GM12878 (cell line): Measurements from ENCODE around the gene NID1. TPM values are rescaled to one million over a fixed set of nuclear protein-coding genes. Genes with fewer than 3 reads are reported as not detected.
"Not testable (repeated sequence)": the region's sequence is repeated elsewhere in the genome, so short reads cannot be mapped to it uniquely, and the experiment has no call there.

Experiments used
- ATAC-seq: fragments of 200-7000 bp; cut with Tn5 transposase; 3 replicates; pipeline ENCODE4 v1.9.1; 2020; ENCODE audit warnings: mild to moderate bottlenecking, moderate library complexity
- BruUV-seq: library from RNA; stranded (reverse); fragments of 400-500 nt; replicated peaks from 2 replicates; lab custom pipeline; 2021; lab: Mats Ljungman, UMichigan
- CTCF ChIA-PET: fragments of 300-600 bp; sonication (Branson Sonifier 250); formaldehyde crosslinking; extraction: SDS; loops from one replicate; lab custom pipeline; 2021; ENCODE audit warnings: inconsistent platforms; lab: Yijun Ruan, JAX
- POLR2A ChIA-PET: fragments of 350-600 bp; formaldehyde crosslinking; extraction: SDS; loops from one replicate; lab custom pipeline; 2021; ENCODE audit warnings: inconsistent platforms; lab: Charles Lee
- RAD21 ChIA-PET: fragments of 300-600 bp; sonication (Branson Sonifier 250); formaldehyde crosslinking; loops from one replicate; lab custom pipeline; 2023; ENCODE audit warnings: antibody characterized with exemption; ENCODE audit not compliant: unreplicated experiment; lab: Charles Lee
- SMC1A ChIA-PET: fragments of 300-600 bp; sonication (Branson Sonifier 250); formaldehyde crosslinking; loops from one replicate; lab custom pipeline; 2023; ENCODE audit not compliant: unreplicated experiment, uncharacterized antibody; lab: Charles Lee
- DNase-seq: peaks from one replicate; pipeline ENCODE4 v3.0.0-alpha.2; 2011; ENCODE audit warnings: low read depth, low spot score
- FAIRE-seq: peaks from 3 replicates; lab custom pipeline; 2011; peaks lifted over from hg19 to GRCh38; lab: Jason Lieb, UNC
- H2AFZ ChIP-seq: 2 replicates; pipeline ENCODE4 v1.6.0; 2011; ENCODE audit warnings: low read depth, low read length, control low read depth; ENCODE audit not compliant: control insufficient read depth
- H3K27ac ChIP-seq: 2 replicates; pipeline ENCODE4 v1.5.1; 2011; ENCODE audit warnings: control low read depth; ENCODE audit not compliant: control insufficient read depth, insufficient read depth
- H3K27me3 ChIP-seq, 2 experiments: replicated peaks in 1 of 2; 2 replicates each; pipeline versions ENCODE4 v1.6.0 to v1.6.1; 2011; ENCODE audit warnings: low read length in 1 of 2; ENCODE audit not compliant: control insufficient read depth in 2 of 2, insufficient read depth in 2 of 2
- H3K36me3 ChIP-seq, 2 experiments: 2 replicates each; pipeline ENCODE4 v1.5.1; 2011; ENCODE audit warnings: low read length in 1 of 2; ENCODE audit not compliant: control insufficient read depth in 2 of 2, insufficient read depth in 2 of 2
- H3K4me1 ChIP-seq: 2 replicates; pipeline ENCODE4 v1.6.1; 2011; ENCODE audit warnings: mild to moderate bottlenecking, low read length, moderate library complexity, mixed read lengths; ENCODE audit not compliant: control insufficient read depth, insufficient read depth
- H3K4me2 ChIP-seq: 2 replicates; pipeline ENCODE4 v1.6.0; 2011; ENCODE audit warnings: control low read depth; ENCODE audit not compliant: control insufficient read depth, insufficient read depth
- H3K4me3 ChIP-seq: fragments of 200-600 bp; sonication (generic); 2 replicates; pipeline ENCODE4 v1.5.1; 2016
- H3K79me2 ChIP-seq: 2 replicates; pipeline ENCODE4 v1.6.0; 2011; ENCODE audit warnings: low read length; ENCODE audit not compliant: control insufficient read depth, insufficient read depth
- H3K9ac ChIP-seq: 2 replicates; pipeline ENCODE4 v1.8.0; 2011; ENCODE audit warnings: low read length, control low read depth, mixed read lengths; ENCODE audit not compliant: control insufficient read depth, insufficient read depth
- H3K9me3 ChIP-seq: replicated peaks from 3 replicates; pipeline ENCODE4 v1.5.1; 2011; ENCODE audit warnings: mild to moderate bottlenecking, low read length; ENCODE audit not compliant: control insufficient read depth, insufficient read depth
- H4K20me1 ChIP-seq: 2 replicates; pipeline ENCODE4 v1.6.0; 2011; ENCODE audit not compliant: control insufficient read depth, insufficient read depth
- CBFB ChIP-seq: IDR thresholded peaks from 2 replicates; pipeline ENCODE4 v1.6.1; 2016; ENCODE audit warnings: antibody characterized with exemption, low read depth
- FOXK2 ChIP-seq: fragments of 450-650 bp; IDR thresholded peaks from 2 replicates; pipeline ENCODE4 v1.6.1; 2017; ENCODE audit warnings: mild to moderate bottlenecking, moderate library complexity
- HCFC1 ChIP-seq: fragments of 150-350 bp; IDR thresholded peaks from 2 replicates; pipeline ENCODE4 v1.6.1; 2014; ENCODE audit warnings: low read length
- JUND ChIP-seq: IDR thresholded peaks from 2 replicates; pipeline ENCODE4 v1.6.1; 2012; ENCODE audit warnings: low read depth, mild to moderate bottlenecking, low read length, improper control_type of control experiment, moderate library complexity
- MEF2B ChIP-seq: fragments of 450-650 bp; IDR thresholded peaks from 2 replicates; pipeline ENCODE4 v1.6.1; 2018; ENCODE audit warnings: mild to moderate bottlenecking, moderate library complexity; ENCODE audit not compliant: partially characterized antibody, poor library complexity, severe bottlenecking
- NFXL1 ChIP-seq: fragments of 450-650 bp; IDR thresholded peaks from 2 replicates; pipeline ENCODE4 v1.6.1; 2017; ENCODE audit warnings: antibody characterized with exemption, mild to moderate bottlenecking, borderline replicate concordance
- RELA ChIP-seq: fragments of 450-650 bp; IDR thresholded peaks from 2 replicates; pipeline ENCODE4 v1.8.0; 2014; ENCODE audit warnings: borderline replicate concordance; ENCODE audit not compliant: partially characterized antibody
- WGBS: methylation state at CpG from one replicate; pipeline ENCODE4 v1.1.6; 2016; ENCODE audit warnings: low lambda C conversion rate; ENCODE audit not compliant: insufficient replicate concordance, insufficient coverage; ENCODE audit errors: missing lambda C conversion rate; 5-methylcytosine and 5-hydroxymethylcytosine counted together
- in situ Hi-C: fragments of 300-500 bp; cut with MboI; formaldehyde crosslinking; loops from 9 replicates; pipeline ENCODE4 v1.14.3; 2018; ENCODE audit warnings: mixed read lengths
- intact Hi-C: fragments of 100-400 bp; cut with micrococcal nuclease; formaldehyde crosslinking; loops from one replicate; pipeline ENCODE4 v1.14.2; 2022; ENCODE audit not compliant: unreplicated experiment
- polyA plus RNA-seq, 11 experiments: library from polyadenylated mRNA; depleted of rRNA in 4 of 11; unstranded in 6 of 11; stranded (reverse) in 5 of 11; fragments of >200 nt; fragmentation: Nextera tagmentation in 4 of 11; fragmentation: Illumina TruSeq in 1 of 11; extraction: Ambion mirVana in 4 of 11; extraction: Trizol in 1 of 11; gene quantifications; 1 replicate in 1 of 11; 2 replicates in 10 of 11; pipeline versions ENCODE4 v1.2.1 to v1.2.3, GENCODE V29; 2011 to 2016; ENCODE audit warnings: inconsistent platforms in 2 of 11, missing spikeins in 2 of 11, low read depth in 1 of 11
- total RNA-seq, 4 experiments: library from RNA; depleted of rRNA in 3 of 4; stranded (reverse); fragments of >200 nt in 3 of 4; fragmentation: Illumina TruSeq in 1 of 4; extraction: Trizol in 1 of 4; gene quantifications; 2 replicates each; pipeline versions ENCODE4 v1.2.1 to v1.2.3, GENCODE V29; 2013 to 2021
- TF ChIP-seq, protein P1 (sequence below): fragments of 450-650 bp; IDR thresholded peaks from 2 replicates; pipeline ENCODE4 v1.6.1; 2017; ENCODE audit warnings: mild to moderate bottlenecking
- TF ChIP-seq, protein P2 (sequence below): IDR thresholded peaks from 2 replicates; pipeline ENCODE4 v1.6.1; 2012; ENCODE audit warnings: improper control_type of control experiment, low read depth, low read length; ENCODE audit not compliant: insufficient replicate concordance

The NID1 gene
- total and polyA plus RNA-seq, 10 of the 15 experiments (the other 5 are each of a cell fraction or from before 2014, with no cell fraction given): 4.2 to 25.7 (median 11.3) TPM

DNA sequence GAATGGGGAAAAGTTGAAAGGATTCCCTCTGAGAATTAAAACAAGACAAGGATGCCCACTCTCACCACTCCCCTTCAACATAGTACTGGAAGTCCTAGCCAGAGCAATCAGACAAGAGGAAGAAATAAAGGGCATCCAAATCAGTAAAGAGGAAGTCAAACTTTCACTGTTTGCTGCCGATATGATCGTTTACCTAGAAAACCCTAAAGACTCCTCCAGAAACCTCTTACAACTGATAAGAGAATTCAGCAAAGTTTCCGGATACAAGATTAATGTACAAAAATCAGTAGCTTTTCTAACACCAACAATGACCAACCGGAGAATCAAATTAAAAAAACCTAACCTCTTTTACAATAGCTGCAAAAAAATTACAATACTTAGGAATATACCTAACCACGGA lies 98.8 kb downstream of the NID1 start:
- H4K20me1 ChIP-seq, H3K4me2 ChIP-seq, H3K27me3 ChIP-seq, H3K9ac ChIP-seq, H3K4me1 ChIP-seq, FAIRE-seq, BruUV-seq, H3K9me3 ChIP-seq, H3K79me2 ChIP-seq, H3K4me3 ChIP-seq, DNase-seq, POLR2A ChIA-PET, H3K36me3 ChIP-seq, H3K27ac ChIP-seq, ATAC-seq, RAD21 ChIA-PET, in situ Hi-C loops, H2AFZ ChIP-seq, intact Hi-C loops: not testable (repeated sequence)
- SMC1A ChIA-PET: interaction anchor here (1.3 to 1.7 kb wide), 3 partner anchors 11 to 92 kb away, joined by 3 read pairs; no protein-coding TSS in a partner anchor
- CTCF ChIA-PET: interaction anchor here (1.4 kb wide), 1 partner anchor 9 kb away, joined by 3 read pairs; no protein-coding TSS in a partner anchor
- WGBS: 64% methylated on average over 5 of the region's 5 CpGs

DNA sequence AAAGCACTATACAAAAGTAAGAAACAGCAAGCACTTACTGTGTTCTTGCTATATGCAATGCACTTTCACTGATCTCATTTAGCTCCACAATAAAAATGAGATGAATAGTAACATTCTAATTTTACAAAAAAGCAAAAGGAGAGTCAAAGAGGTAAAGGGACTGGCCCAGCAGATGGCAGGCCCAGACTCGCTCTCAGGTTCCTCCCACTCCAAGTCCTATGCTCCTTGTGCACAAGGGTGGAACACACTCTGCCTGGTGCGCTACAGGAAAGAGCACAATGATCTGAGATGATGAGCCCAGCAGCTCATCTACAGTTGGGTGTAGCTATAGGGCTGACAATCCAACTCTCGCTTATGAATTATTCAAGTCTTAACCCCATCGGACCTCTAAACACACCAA lies 104.1 kb downstream of the NID1 start:
- H3K27ac ChIP-seq: no peak overlapping the region
- intact Hi-C loops: no loop called here
- SMC1A ChIA-PET: interaction anchor here (0.7 to 13.9 kb wide), 4 partner anchors 11 to 473 kb away, joined by 3 to 131 read pairs (median 4); no protein-coding TSS in a partner anchor
- TF ChIP-seq MEF2B (no peak), RELA (no peak), FOXK2 (no peak), HCFC1 (no peak), NFXL1 (no peak), JUND (no peak), CBFB (no peak)
- TF ChIP-seq, protein P1, sequence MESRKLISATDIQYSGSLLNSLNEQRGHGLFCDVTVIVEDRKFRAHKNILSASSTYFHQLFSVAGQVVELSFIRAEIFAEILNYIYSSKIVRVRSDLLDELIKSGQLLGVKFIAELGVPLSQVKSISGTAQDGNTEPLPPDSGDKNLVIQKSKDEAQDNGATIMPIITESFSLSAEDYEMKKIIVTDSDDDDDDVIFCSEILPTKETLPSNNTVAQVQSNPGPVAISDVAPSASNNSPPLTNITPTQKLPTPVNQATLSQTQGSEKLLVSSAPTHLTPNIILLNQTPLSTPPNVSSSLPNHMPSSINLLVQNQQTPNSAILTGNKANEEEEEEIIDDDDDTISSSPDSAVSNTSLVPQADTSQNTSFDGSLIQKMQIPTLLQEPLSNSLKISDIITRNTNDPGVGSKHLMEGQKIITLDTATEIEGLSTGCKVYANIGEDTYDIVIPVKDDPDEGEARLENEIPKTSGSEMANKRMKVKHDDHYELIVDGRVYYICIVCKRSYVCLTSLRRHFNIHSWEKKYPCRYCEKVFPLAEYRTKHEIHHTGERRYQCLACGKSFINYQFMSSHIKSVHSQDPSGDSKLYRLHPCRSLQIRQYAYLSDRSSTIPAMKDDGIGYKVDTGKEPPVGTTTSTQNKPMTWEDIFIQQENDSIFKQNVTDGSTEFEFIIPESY: no peak
- TF ChIP-seq, protein P2, sequence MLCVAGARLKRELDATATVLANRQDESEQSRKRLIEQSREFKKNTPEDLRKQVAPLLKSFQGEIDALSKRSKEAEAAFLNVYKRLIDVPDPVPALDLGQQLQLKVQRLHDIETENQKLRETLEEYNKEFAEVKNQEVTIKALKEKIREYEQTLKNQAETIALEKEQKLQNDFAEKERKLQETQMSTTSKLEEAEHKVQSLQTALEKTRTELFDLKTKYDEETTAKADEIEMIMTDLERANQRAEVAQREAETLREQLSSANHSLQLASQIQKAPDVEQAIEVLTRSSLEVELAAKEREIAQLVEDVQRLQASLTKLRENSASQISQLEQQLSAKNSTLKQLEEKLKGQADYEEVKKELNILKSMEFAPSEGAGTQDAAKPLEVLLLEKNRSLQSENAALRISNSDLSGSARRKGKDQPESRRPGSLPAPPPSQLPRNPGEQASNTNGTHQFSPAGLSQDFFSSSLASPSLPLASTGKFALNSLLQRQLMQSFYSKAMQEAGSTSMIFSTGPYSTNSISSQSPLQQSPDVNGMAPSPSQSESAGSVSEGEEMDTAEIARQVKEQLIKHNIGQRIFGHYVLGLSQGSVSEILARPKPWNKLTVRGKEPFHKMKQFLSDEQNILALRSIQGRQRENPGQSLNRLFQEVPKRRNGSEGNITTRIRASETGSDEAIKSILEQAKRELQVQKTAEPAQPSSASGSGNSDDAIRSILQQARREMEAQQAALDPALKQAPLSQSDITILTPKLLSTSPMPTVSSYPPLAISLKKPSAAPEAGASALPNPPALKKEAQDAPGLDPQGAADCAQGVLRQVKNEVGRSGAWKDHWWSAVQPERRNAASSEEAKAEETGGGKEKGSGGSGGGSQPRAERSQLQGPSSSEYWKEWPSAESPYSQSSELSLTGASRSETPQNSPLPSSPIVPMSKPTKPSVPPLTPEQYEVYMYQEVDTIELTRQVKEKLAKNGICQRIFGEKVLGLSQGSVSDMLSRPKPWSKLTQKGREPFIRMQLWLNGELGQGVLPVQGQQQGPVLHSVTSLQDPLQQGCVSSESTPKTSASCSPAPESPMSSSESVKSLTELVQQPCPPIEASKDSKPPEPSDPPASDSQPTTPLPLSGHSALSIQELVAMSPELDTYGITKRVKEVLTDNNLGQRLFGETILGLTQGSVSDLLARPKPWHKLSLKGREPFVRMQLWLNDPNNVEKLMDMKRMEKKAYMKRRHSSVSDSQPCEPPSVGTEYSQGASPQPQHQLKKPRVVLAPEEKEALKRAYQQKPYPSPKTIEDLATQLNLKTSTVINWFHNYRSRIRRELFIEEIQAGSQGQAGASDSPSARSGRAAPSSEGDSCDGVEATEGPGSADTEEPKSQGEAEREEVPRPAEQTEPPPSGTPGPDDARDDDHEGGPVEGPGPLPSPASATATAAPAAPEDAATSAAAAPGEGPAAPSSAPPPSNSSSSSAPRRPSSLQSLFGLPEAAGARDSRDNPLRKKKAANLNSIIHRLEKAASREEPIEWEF: no peak

More for the DNA sequence above, 104.1 kb downstream of the NID1 start:
- ChIA-PET RAD21 (interaction anchor here (0.7 to 5.7 kb wide), 2 partner anchors 11 to 55 kb away, joined by 3 to 34 read pairs; no protein-coding TSS in a partner anchor), POLR2A (no interaction called here), CTCF (interaction anchor here (0.6 to 11.3 kb wide), 4 partner anchors 11 to 117 kb away, joined by 3 to 106 read pairs (median 6); no protein-coding TSS in a partner anchor)
- DNase-seq (no peak), ATAC-seq (peak; percentile 32; the same call in 2 of the 3 replicates), FAIRE-seq (no peak)
- BruUV-seq: no TSS peak
- Histone ChIP-seq H2AFZ (no peak overlapping the region), H3K9me3 (no peaks in the 10 kb centered on the region; the same call in 2 of the 3 replicates), H3K27me3 (no peaks in the 10 kb centered on the region), H3K4me1 (no peaks in the 10 kb centered on the region), H4K20me1 (no peaks in the 10 kb centered on the region), H3K4me3 (no peak overlapping the region), H3K9ac (no peak overlapping the region), H3K36me3 (no peaks in the 10 kb centered on the region), H3K79me2 (no peaks in the 10 kb centered on the region), H3K4me2 (no peak overlapping the region)
- in situ Hi-C loops: no loop called here
- 84% methylated on average over 4 of the region's 4 CpGs for WGBS
